Keratinocyte (primary cell): ENCODE results near the gene CRKL. TPM values are rescaled to one million over a fixed set of nuclear protein-coding genes. Genes with fewer than 3 reads are reported as not detected.

Experiments
- DNase-seq: peaks from one replicate; pipeline ENCODE4 v3.0.0-alpha.2; 2011; ENCODE audit warnings: low read depth, missing footprints, low spot score
- FAIRE-seq: peaks from 2 replicates; lab custom pipeline; 2011; peaks lifted over from hg19 to GRCh38; lab: Jason Lieb, UNC
- H2AFZ ChIP-seq: 2 replicates; pipeline ENCODE4 v1.6.0; 2012; ENCODE audit warnings: low read length, control low read depth, inconsistent platforms; ENCODE audit not compliant: control insufficient read depth
- H3K27ac ChIP-seq: 2 replicates; pipeline ENCODE4 v1.5.1; 2011; ENCODE audit warnings: low read length; ENCODE audit not compliant: control insufficient read depth, insufficient read depth
- H3K27me3 ChIP-seq: 3 replicates; pipeline ENCODE4 v1.6.0; 2011; ENCODE audit warnings: low read length; ENCODE audit not compliant: control insufficient read depth, insufficient read depth; ENCODE audit errors: extremely low read depth
- H3K36me3 ChIP-seq, 2 experiments: 2 replicates in 1 of 2; 3 replicates in 1 of 2; pipeline ENCODE4 v1.5.1; 2011; ENCODE audit warnings: low read length in 2 of 2, mild to moderate bottlenecking in 1 of 2; ENCODE audit not compliant: control insufficient read depth in 2 of 2, insufficient read depth in 2 of 2; ENCODE audit errors: extremely low read depth in 1 of 2
- H3K4me1 ChIP-seq: 3 replicates; pipeline ENCODE4 v1.5.1; 2011; ENCODE audit warnings: low read length; ENCODE audit not compliant: control insufficient read depth, insufficient read depth; ENCODE audit errors: extremely low read depth
- H3K4me2 ChIP-seq: 3 replicates; pipeline ENCODE4 v1.6.0; 2011; ENCODE audit warnings: low read depth, low read length; ENCODE audit not compliant: control insufficient read depth, insufficient read depth; ENCODE audit errors: extremely low read depth
- H3K4me3 ChIP-seq, 3 experiments: fragments of 200-600 bp in 1 of 3; sonication (generic) in 1 of 3; 2 replicates in 2 of 3; 3 replicates in 1 of 3; pipeline ENCODE4 v1.5.1; 2011 to 2016; ENCODE audit warnings: low read length in 3 of 3, mild to moderate bottlenecking in 3 of 3, control low read depth in 2 of 3, inconsistent platforms in 1 of 3, low read depth in 1 of 3, mixed read lengths in 1 of 3, mixed run types in 1 of 3, moderate library complexity in 1 of 3; ENCODE audit not compliant: control insufficient read depth in 2 of 3, insufficient read depth in 2 of 3; ENCODE audit errors: extremely low read depth in 1 of 3
- H3K79me2 ChIP-seq: 2 replicates; pipeline ENCODE4 v1.6.0; 2012; ENCODE audit warnings: low read length; ENCODE audit not compliant: control insufficient read depth, insufficient read depth
- H3K9ac ChIP-seq: 3 replicates; pipeline ENCODE4 v1.6.0; 2011; ENCODE audit warnings: low read length; ENCODE audit not compliant: control insufficient read depth, insufficient read depth; ENCODE audit errors: extremely low read depth
- H3K9me1 ChIP-seq: 3 replicates; pipeline ENCODE4 v1.6.0; 2011; ENCODE audit warnings: low read length; ENCODE audit not compliant: control insufficient read depth, insufficient read depth; ENCODE audit errors: extremely low read depth
- H3K9me3 ChIP-seq: 2 replicates; pipeline ENCODE4 v1.5.1; 2012; ENCODE audit warnings: low read depth, low read length; ENCODE audit not compliant: control insufficient read depth
- H4K20me1 ChIP-seq: 3 replicates; pipeline ENCODE4 v1.6.0; 2011; ENCODE audit warnings: low read length; ENCODE audit not compliant: control insufficient read depth, insufficient read depth; ENCODE audit errors: extremely low read depth
- CTCF ChIP-seq, 3 experiments: IDR thresholded peaks in 1 of 3; conservative IDR thresholded peaks in 1 of 3; optimal IDR thresholded peaks in 1 of 3; 2 replicates in 2 of 3; 3 replicates in 1 of 3; pipeline versions ENCODE3 to v1.5.1; 2011; ENCODE audit warnings: low read length in 3 of 3, mild to moderate bottlenecking in 3 of 3, moderate library complexity in 2 of 3, control low read depth in 1 of 3, inconsistent platforms in 1 of 3; ENCODE audit not compliant: insufficient read depth in 2 of 3; ENCODE audit errors: extremely low read depth in 1 of 3
- EZH2 ChIP-seq: IDR thresholded peaks from one replicate; pipeline ENCODE4 v1.6.1; 2012; ENCODE audit warnings: inconsistent platforms, mild to moderate bottlenecking, low read length, moderate library complexity
- dilution Hi-C: fragments of 300-500 bp; cut with MboI; formaldehyde crosslinking; loops from one replicate; pipeline ENCODE4 v1.7.0; 2020; ENCODE audit warnings: low sequenced_read_pairs; ENCODE audit not compliant: extremely low pct_ligation_motif_present
- polyA plus RNA-seq, 5 experiments: library from polyadenylated mRNA; depleted of rRNA in 3 of 5; stranded (reverse) in 3 of 5; stranded (forward) in 1 of 5; unstranded in 1 of 5; fragments of >200 nt; gene quantifications; 1 replicate in 1 of 5; 2 replicates in 3 of 5; 3 replicates in 1 of 5; pipeline versions ENCODE4 v1.2.1 to v1.2.3, GENCODE V29; 2011 to 2012; ENCODE audit warnings: missing spikeins in 2 of 5, low read depth in 1 of 5, low replicate concordance in 1 of 5

CRKL gene
- polyA plus RNA-seq, 1 donor (not counting 4 experiments of a cell fraction or from before 2014, with no cell fraction given): 32.1 TPM

DNA sequence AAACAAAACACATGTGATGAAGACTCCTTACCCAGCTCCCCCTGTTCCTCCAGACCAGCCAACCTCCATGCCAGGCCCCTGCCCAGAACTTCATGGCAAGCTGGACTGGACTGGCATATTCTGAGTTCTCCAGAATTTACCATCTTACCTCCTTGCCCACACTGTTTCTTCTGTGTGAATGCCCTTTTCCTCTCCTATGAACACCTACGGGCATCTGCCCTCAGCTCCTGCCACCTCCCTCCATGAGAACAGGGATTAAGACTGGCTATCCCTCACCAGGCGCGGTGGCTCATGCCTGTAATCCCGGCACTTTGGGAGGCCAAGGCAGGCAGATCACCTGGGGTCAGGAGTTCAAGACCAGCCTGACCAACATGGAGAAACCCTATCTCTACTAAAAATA is 43.4 kb downstream of the CRKL start:
- Histone ChIP-seq H3K27me3 (peaks cover 8% of the 10 kb centered on the region), H3K4me3 (no peak overlapping the region), H3K9me1 (no peaks in the 10 kb centered on the region), H4K20me1 (no peaks in the 10 kb centered on the region), H3K36me3 (no peaks in the 10 kb centered on the region), H3K79me2 (no peaks in the 10 kb centered on the region), H2AFZ (no peak overlapping the region), H3K4me2 (no peak overlapping the region), H3K9me3 (no peaks in the 10 kb centered on the region), H3K9ac (no peak overlapping the region), H3K27ac (no peak overlapping the region), H3K4me1 (peaks cover 33% of the 10 kb centered on the region)
- no peak for FAIRE-seq
- dilution Hi-C loops: no loop called here
- TF ChIP-seq EZH2: no peak
- no peak for TF ChIP-seq CTCF (optimal IDR thresholded peaks at IDR 0.05 in 1 of 3, IDR thresholded peaks at IDR 0.05 in 1 of 3, conservative IDR thresholded peaks at IDR 0.05 in 1 of 3; ENCODE audit: extremely low read depth in 1 of 3, insufficient read depth in 2 of 3, low read length in 3 of 3)
- DNase-seq: no peak

DNA sequence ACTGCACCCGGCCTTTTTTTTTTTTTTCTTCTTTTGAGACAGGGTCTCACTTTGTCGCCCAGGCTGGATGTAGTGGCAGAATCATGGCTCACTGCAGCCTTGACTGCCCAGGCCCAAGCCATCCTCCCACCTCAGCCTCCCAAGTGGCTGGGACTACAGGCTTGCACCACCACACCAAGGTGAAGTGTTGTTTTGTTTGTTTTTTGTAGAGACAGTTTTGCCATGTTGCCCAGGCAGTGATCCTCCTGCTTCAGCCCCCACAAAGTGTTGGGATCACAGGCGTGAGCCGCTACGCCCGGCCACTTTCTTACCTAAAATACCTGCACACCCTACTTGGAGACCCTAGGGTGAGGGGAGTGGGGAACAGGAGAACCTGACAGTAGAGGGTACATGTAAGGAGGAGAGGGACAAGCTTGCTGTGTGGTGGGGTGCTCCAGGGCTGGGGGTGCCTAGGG is 45.3 kb downstream of the CRKL start:
- TF ChIP-seq CTCF (optimal IDR thresholded peaks at IDR 0.05 in 1 of 3, IDR thresholded peaks at IDR 0.05 in 1 of 3, conservative IDR thresholded peaks at IDR 0.05 in 1 of 3; ENCODE audit: extremely low read depth in 1 of 3, insufficient read depth in 2 of 3, low read length in 3 of 3): no peak
- no peak for TF ChIP-seq EZH2
- no peak overlapping the region for H3K27ac ChIP-seq
- no peaks in the 10 kb centered on the region for H3K9me1 ChIP-seq
- H3K9me3 ChIP-seq: no peaks in the 10 kb centered on the region
- H3K36me3 ChIP-seq: no peaks in the 10 kb centered on the region
- no peak overlapping the region for H3K4me2 ChIP-seq
- no peaks in the 10 kb centered on the region for H3K79me2 ChIP-seq
- FAIRE-seq (no peak), DNase-seq (no peak)
- H3K9ac ChIP-seq: no peak overlapping the region
- H3K4me1 ChIP-seq: peaks cover 17% of the 10 kb centered on the region
- no peak overlapping the region for H2AFZ ChIP-seq
- dilution Hi-C loops: no loop called here
- peaks cover 11% of the 10 kb centered on the region for H3K27me3 ChIP-seq
- H3K4me3 ChIP-seq: no peak overlapping the region
- no peaks in the 10 kb centered on the region for H4K20me1 ChIP-seq
